Measurements from ENCODE around the gene KLB.

KLB gene

DNA sequence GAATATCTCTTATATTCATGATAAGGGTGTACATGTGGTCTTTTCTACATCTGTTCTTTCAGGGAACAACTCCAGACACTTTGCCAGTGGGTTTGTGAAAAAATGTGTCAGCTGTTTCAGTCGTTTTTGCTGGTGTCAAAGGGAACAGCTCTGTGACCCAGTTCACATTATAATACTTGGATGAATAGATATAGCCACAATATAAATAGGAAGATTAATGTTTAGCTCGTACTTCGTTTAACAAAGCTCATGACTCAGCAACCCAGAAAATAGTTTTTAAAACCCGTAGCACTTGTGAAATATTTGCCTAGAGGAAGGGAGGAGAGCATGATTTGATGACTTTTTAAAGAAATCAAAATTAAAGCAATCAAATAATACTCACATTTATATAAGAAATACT lies 60.0 kb downstream of the KLB start:
- no peak for DNase-seq

DNA sequence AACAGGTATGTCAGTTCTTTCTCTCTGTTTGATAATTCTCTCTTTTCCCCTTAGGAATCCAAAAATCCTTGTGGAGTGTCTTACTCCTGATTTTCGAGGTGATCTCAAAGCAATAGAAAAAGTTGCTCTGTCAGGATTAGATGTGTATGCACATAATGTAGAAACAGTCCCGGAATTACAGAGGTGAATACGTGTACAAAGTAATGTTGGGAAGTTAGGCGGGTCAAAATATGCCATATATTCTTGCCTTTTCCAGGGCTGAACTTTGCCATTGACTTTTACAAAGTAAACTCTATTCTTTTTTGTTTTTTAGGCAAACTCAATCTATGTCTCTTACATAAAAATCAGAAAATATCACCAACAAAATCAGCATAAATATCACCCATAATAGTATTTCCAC lies 60.7 kb downstream of the KLB start:
- DNase-seq: no peak

GRCh38 chr4:39469429-39470077 lies 62.8 kb downstream of the KLB start:
- peak; percentile 55 for DNase-seq

DNA sequence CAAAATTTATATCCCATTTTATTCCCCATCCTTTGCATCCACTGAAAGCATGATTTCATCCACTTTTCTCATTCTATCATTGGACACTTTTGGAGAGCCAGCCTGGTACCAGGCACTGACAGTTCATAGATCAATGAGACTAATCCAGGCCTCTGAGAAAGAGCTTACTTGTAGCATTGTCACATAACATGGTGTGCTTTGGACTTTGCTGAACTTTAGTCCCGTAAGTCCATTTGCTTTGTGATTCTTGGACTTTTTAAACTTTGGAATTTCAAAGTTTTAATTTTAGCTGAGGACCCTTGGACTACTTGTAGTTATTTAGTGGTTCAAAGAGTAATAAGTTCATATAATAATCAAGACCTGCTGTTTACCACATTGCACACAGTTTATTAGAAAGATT lies 63.7 kb downstream of the KLB start:
- DNase-seq: no peak

- DNase-seq: no peak
Observed at GRCh38 chr4:39472396-39472795, 65.7 kb downstream of the KLB start.

- no peak for DNase-seq
Observed at GRCh38 chr4:39476187-39476895, 69.6 kb downstream of the KLB start.

- DNase-seq: no peak
Observed at GRCh38 chr4:39480251-39480650, 73.5 kb downstream of the KLB start.

DNA sequence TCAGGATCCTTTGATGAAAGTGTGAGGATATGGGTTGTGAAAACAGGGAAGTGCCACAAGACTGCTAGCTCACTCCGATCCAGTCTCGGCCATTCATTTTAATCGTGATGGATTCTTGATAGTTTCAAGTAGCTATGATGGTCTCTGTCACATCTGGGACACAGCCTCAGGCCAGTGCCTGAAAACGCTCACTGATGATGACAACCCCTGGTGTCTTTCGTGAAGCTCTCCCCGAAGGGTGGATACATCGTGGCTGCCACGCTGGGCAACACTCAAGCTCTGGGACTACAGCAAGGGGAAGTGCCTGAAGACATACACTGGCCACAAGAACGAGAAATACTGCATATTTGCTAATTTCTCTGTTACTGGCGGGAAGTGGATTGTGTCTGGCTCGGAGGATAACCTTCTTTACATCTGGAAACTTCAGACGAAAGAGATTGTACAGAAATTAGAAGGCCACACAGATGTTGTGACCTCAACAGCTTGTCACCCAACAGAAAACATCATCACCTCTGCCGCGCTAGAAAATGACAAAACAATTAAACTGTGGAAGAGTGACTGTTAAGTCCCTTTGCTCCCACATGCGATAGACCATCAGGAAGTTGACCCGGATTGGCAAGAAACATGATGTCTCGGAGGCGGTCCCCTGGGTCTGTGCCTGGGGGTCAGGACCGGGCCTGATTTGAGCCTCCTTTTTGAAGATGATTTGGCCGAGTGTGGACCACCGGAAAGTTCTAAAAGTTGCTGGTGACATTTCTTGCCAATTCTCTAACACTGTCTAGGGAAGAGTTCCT lies 74.4 kb downstream of the KLB start:
- no peak for DNase-seq

DNA sequence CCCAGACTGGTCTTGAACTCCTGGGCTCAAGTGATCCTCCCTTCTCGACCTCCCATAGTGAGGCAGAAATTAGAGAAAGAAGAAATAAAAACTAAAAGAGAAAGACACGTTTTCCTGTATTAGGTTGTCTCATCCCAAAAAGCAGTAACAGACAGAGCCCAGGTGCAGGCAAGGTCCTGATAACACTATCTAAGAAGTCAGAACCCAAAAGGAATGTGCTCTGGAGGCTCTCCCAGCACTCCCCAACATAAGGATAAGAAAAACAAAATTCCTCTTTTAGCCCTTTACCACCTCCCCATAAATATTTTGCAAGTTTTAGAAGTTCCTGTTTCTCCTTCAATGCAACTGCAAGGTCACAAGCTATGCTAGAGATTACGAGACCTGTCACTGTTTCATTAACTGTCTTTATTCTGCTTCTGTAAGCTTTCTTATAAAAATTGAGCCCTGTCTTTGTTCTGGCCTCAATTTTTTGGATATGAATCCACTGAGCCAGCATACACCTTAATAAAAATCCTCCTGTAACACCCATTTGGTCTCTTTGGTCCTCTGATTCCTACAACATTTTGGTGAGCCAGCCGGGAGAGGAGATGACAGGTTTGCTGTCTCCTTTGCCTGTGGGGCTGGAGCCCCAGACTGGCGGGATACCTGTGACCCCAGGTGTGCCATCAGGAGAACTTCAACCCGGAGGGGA lies 78.0 kb downstream of the KLB start:
- DNase-seq: no peak

- no peak for DNase-seq
Observed at GRCh38 chr4:39486221-39486804, 79.6 kb downstream of the KLB start.

GRCh38 chr4:39490322-39490721 lies 83.6 kb downstream of the KLB start:
- no peak for DNase-seq

DNA sequence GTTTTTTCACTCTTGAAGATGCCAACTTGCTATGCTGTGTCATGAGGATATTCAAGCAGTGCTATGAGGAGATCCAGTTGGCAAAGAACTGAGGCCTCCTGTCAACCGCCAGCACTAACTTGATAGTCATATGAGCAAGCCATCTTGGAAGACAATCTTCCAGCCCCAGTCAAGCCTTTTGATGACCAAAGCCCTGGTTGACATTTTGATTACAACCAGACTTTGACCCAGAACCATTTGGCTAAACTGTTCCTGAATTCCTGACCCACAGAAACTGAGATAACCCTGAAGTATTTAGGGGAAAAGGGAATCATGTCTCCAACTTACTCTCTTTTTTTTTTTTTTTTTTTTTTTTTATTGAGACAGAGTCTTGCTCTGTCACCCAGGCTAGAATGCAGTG lies 87.6 kb downstream of the KLB start:
- DNase-seq: no peak

DNA sequence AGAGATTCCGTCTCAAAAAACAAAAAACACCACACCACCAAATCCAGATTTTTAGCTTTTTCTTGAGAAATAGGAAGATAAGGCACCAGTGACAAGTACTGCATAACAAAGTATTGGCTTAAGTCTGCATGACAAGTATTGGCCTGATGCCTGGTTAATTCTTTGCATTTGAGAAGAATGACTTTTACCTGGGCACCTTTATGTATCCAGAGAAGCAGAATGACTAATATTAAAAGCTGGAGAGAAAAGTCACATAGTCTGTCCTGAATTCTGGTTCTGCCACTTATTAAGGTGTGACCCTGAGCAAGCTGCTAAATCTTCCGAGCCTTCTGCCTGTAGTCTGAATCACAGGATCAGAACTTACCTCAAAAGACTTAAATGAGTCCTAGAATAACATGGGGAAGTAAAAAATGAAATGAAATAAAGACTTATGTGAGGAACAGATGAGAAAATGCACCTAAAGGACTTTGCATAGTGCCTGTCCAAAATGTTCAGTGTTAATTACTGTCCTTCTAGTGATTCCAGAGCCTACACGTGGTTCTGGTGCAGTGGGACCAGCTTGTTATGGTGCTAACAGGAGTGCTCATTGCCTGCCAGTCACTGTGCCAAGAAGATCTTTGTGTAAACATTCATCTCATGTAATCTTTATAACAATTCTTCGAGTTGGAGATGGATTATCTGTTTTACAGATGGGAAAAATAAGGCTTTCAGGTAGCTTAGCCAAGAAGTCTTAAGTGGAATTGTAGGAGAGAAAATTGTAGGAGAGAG lies 88.9 kb downstream of the KLB start:
- no peak for DNase-seq

GRCh38 chr4:39497909-39498726 lies 91.4 kb downstream of the KLB start:
- no peak for DNase-seq

DNA sequence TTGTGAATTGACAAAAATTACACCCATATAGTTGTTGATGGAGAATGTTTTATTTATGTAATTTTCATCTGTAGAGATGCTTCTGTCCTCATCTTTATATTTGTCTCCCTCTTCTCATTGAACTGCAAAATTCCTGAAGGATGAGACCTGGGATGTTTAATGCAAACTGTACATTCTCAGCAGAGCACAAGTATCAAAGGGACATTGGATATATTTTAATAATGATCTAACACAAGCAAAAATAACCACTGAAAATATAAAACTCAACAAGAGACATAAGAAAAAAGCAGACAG lies 91.9 kb downstream of the KLB start:
- DNase-seq: no peak
